Neural progenitor cell (in vitro differentiated cells): ENCODE results near the gene RASD1. TPM values are rescaled to one million over a fixed set of nuclear protein-coding genes. Genes with fewer than 3 reads are reported as not detected.

Source experiments
- DNase-seq: peaks from one replicate; pipeline ENCODE4 v3.0.0-alpha.2; 2016; ENCODE audit warnings: low spot score
- H2AFZ ChIP-seq: fragments of 200-600 bp; sonication (generic); replicated peaks from 2 replicates; pipeline ENCODE4 v1.6.1; 2016; ENCODE audit warnings: antibody characterized with exemption
- H3F3A ChIP-seq: fragments of 200-600 bp; sonication (generic); 2 replicates; pipeline ENCODE4 v1.6.1; 2016; ENCODE audit warnings: antibody characterized with exemption, low read depth
- H3K27ac ChIP-seq: fragments of 200-600 bp; sonication (generic); 2 replicates; pipeline ENCODE4 v1.5.1; 2016; ENCODE audit warnings: mild to moderate bottlenecking
- H3K27me3 ChIP-seq: fragments of 200-600 bp; sonication (generic); 2 replicates; pipeline ENCODE4 v1.6.1; 2016; ENCODE audit warnings: mild to moderate bottlenecking, moderate library complexity
- H3K36me3 ChIP-seq: fragments of 200-600 bp; sonication (generic); 2 replicates; pipeline ENCODE4 v1.5.1; 2016
- H3K4me1 ChIP-seq: fragments of 200-600 bp; sonication (generic); 2 replicates; pipeline ENCODE4 v1.6.1; 2016; ENCODE audit warnings: mixed run types
- H3K4me2 ChIP-seq: fragments of 200-600 bp; sonication (generic); 2 replicates; pipeline ENCODE4 v1.6.1; 2016
- H3K4me3 ChIP-seq: fragments of 200-600 bp; sonication (generic); 2 replicates; pipeline ENCODE4 v1.5.1; 2016
- H3K79me2 ChIP-seq: fragments of 200-600 bp; sonication (generic); 2 replicates; pipeline ENCODE4 v1.6.1; 2016; ENCODE audit warnings: low read depth
- H3K9ac ChIP-seq: fragments of 200-600 bp; sonication (generic); 2 replicates; pipeline ENCODE4 v1.6.1; 2016
- H3K9me3 ChIP-seq: fragments of 200-600 bp; sonication (generic); 2 replicates; pipeline ENCODE4 v1.5.1; 2016; ENCODE audit warnings: low read depth
- H4K20me1 ChIP-seq: fragments of 200-600 bp; sonication (generic); 2 replicates; pipeline ENCODE4 v1.6.1; 2016; ENCODE audit warnings: low read depth
- H3K27ac Mint-ChIP-seq: 3 replicates; pipeline ENCODE4 v1.8.0; 2021; ENCODE audit warnings: mixed read lengths
- H3K27me3 Mint-ChIP-seq: 2 replicates; pipeline ENCODE4 v1.8.0; 2022; ENCODE audit warnings: low read depth, mild to moderate bottlenecking, inconsistent platforms, moderate library complexity, mixed read lengths; ENCODE audit not compliant: insufficient read depth
- H3K36me3 Mint-ChIP-seq: 3 replicates; pipeline ENCODE4 v1.8.0; 2021; ENCODE audit warnings: mixed read lengths
- H3K4me1 Mint-ChIP-seq: 3 replicates; pipeline ENCODE4 v1.8.0; 2021; ENCODE audit warnings: mixed read lengths
- H3K4me3 Mint-ChIP-seq: 3 replicates; pipeline ENCODE4 v1.8.0; 2021; ENCODE audit warnings: mild to moderate bottlenecking, moderate library complexity, mixed read lengths
- H3K9me3 Mint-ChIP-seq: 3 replicates; pipeline ENCODE4 v1.8.0; 2020; ENCODE audit warnings: mixed read lengths
- CTCF ChIP-seq: fragments of 200-600 bp; sonication (generic); IDR thresholded peaks from 2 replicates; pipeline ENCODE4 v1.5.1; 2017; ENCODE audit warnings: antibody characterized with exemption, mild to moderate bottlenecking
- EZH2 ChIP-seq: fragments of 200-600 bp; sonication (generic); IDR thresholded peaks from 2 replicates; pipeline ENCODE4 v1.6.1; 2017; ENCODE audit warnings: antibody characterized with exemption, mild to moderate bottlenecking, moderate library complexity
- EZH2phosphoT487 ChIP-seq: fragments of 200-600 bp; sonication (generic); IDR thresholded peaks from 2 replicates; pipeline ENCODE4 v1.6.1; 2017; ENCODE audit warnings: antibody characterized with exemption
- total RNA-seq: library from RNA; depleted of rRNA; stranded (reverse); fragments of >200 nt; gene quantifications from 2 replicates; pipeline ENCODE4 v1.2.3, GENCODE V29; 2015; ENCODE audit warnings: low replicate concordance

Gene RASD1
- total RNA-seq, 1 donor from 2014 or later = 0.88 TPM

- H3K9ac ChIP-seq = no peak overlapping the region
- H3K27ac Mint-ChIP-seq = peak overlapping the region; percentile 63
Measured at GRCh38 chr17:17526369-17526768, 30.2 kb upstream of the RASD1 start.

GRCh38 chr17:17525956-17526355 lies 29.8 kb upstream of the RASD1 start:
- no peaks in the 10 kb centered on the region for H3K36me3 ChIP-seq
- Mint-ChIP-seq H3K36me3 (peaks cover 3% of the 10 kb centered on the region), H3K27me3 (peaks cover 8% of the 10 kb centered on the region), H3K4me1 (peaks cover 30% of the 10 kb centered on the region), H3K4me3 (no peak overlapping the region), H3K9me3 (peaks cover 2% of the 10 kb centered on the region), H3K27ac (no peak overlapping the region)
- H3K9me3 ChIP-seq = no peaks in the 10 kb centered on the region
- TF ChIP-seq EZH2phosphoT487 (no peak), EZH2 (no peak), CTCF (no peak)
- H3K4me2 ChIP-seq = no peak overlapping the region
- no peaks in the 10 kb centered on the region for H3K27me3 ChIP-seq
- H3K4me1 ChIP-seq = peaks cover 24% of the 10 kb centered on the region
- no peak overlapping the region for H2AFZ ChIP-seq
- H3F3A ChIP-seq = peaks cover 18% of the 10 kb centered on the region
- no peak overlapping the region for H3K4me3 ChIP-seq
- H3K27ac ChIP-seq = no peak overlapping the region
- H3K9ac ChIP-seq = no peak overlapping the region
- peaks cover 4% of the 10 kb centered on the region for H4K20me1 ChIP-seq
- DNase-seq = no peak
- no peaks in the 10 kb centered on the region for H3K79me2 ChIP-seq

More at GRCh38 chr17:17526369-17526768, 30.2 kb upstream of the RASD1 start:
- Histone ChIP-seq H3K9me3 (no peaks in the 10 kb centered on the region), H3K4me2 (no peak overlapping the region), H3K27ac (no peak overlapping the region), H3F3A (peaks cover 18% of the 10 kb centered on the region), H3K4me1 (peaks cover 24% of the 10 kb centered on the region), H3K4me3 (no peak overlapping the region), H4K20me1 (peaks cover 4% of the 10 kb centered on the region), H3K79me2 (no peaks in the 10 kb centered on the region), H2AFZ (no peak overlapping the region), H3K36me3 (no peaks in the 10 kb centered on the region), H3K27me3 (no peaks in the 10 kb centered on the region)
- Mint-ChIP-seq H3K4me1 (peaks cover 30% of the 10 kb centered on the region), H3K36me3 (peaks cover 3% of the 10 kb centered on the region), H3K27me3 (peaks cover 8% of the 10 kb centered on the region), H3K9me3 (peaks cover 2% of the 10 kb centered on the region), H3K4me3 (no peak overlapping the region)
- no peak for DNase-seq
- TF ChIP-seq EZH2phosphoT487 (no peak), CTCF (no peak), EZH2 (no peak)

GRCh38 chr17:17525311-17525710 lies 29.1 kb upstream of the RASD1 start:
- peaks cover 3% of the 10 kb centered on the region for H3K36me3 Mint-ChIP-seq
- H3K27me3 ChIP-seq = no peaks in the 10 kb centered on the region
- no peaks in the 10 kb centered on the region for H3K79me2 ChIP-seq
- H4K20me1 ChIP-seq = peaks cover 4% of the 10 kb centered on the region
- no peaks in the 10 kb centered on the region for H3K9me3 ChIP-seq
- no peak overlapping the region for H2AFZ ChIP-seq
- H3K27ac Mint-ChIP-seq = no peak overlapping the region
- no peaks in the 10 kb centered on the region for H3K36me3 ChIP-seq
- H3K9ac ChIP-seq = no peak overlapping the region
- no peak overlapping the region for H3K27ac ChIP-seq
- no peak for TF ChIP-seq EZH2
- TF ChIP-seq CTCF = no peak
- no peak for TF ChIP-seq EZH2phosphoT487
- peaks cover 8% of the 10 kb centered on the region for H3K27me3 Mint-ChIP-seq
- peaks cover 18% of the 10 kb centered on the region for H3F3A ChIP-seq
- peaks cover 24% of the 10 kb centered on the region for H3K4me1 ChIP-seq
- no peak for DNase-seq
- no peak overlapping the region for H3K4me3 Mint-ChIP-seq
- no peak overlapping the region for H3K4me2 ChIP-seq
- peaks cover 2% of the 10 kb centered on the region for H3K9me3 Mint-ChIP-seq
- no peak overlapping the region for H3K4me3 ChIP-seq
- H3K4me1 Mint-ChIP-seq = peaks cover 30% of the 10 kb centered on the region
